GM12892 (cell line): ENCODE data around the gene KLHL34.

Experiments
- POLR2A ChIP-seq: IDR thresholded peaks from 2 replicates; pipeline ENCODE4 v1.6.1; 2011; ENCODE audit warnings: low read depth, low read length, control low read depth
- POLR2AphosphoS5 ChIP-seq: IDR thresholded peaks from 2 replicates; pipeline ENCODE4 v1.6.1; 2011; ENCODE audit warnings: low read depth, low read length, control low read depth

DNA sequence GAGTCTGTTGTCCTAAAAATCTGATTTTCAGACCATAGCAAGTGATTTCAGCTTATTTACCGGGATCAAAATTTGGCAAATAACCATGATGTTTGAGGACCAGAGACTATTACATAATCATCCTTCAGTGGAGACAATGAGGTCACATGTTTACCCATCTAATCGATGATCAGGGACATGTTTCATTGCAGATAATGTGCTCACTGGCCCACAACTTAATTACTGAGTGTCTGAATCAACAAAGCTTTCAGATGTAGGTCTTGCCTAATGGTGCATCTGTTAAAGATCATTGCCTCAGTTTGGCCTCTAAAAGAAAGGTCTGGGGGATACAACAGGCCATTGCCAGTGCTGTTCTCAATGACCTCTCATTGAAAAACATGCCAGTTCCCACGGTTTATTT is 42.8 kb upstream of the KLHL34 start:
- TF ChIP-seq POLR2AphosphoS5: no peak
- no peak for TF ChIP-seq POLR2A
